Activated CD4-positive, alpha-beta T cell treated with anti-CD3 and anti-CD28 coated beads, Interleukin-2, amount 50 U/mL, for 1 hour (primary cell): ENCODE results near the gene TTF2.
"Not testable (repeated sequence)": the region's sequence is repeated elsewhere in the genome, so short reads cannot be mapped to it uniquely, and the experiment has no call there.

ENCODE experiments used
- DNase-seq: peaks from one replicate; pipeline ENCODE4 v3.0.0-alpha.2; 2020

Gene TTF2

GRCh38 chr1:117094841-117095604 lies 34.9 kb downstream of the TTF2 start:
- no peak for DNase-seq

- DNase-seq, result no peak
These were observed 36.9 kb downstream of the TTF2 start for GRCh38 chr1:117096951-117097408.

- no peak for DNase-seq
These were observed 37.3 kb downstream of the TTF2 start for GRCh38 chr1:117097443-117097842.

GRCh38 chr1:117098287-117098890 lies 38.3 kb downstream of the TTF2 start:
- no peak for DNase-seq

DNA sequence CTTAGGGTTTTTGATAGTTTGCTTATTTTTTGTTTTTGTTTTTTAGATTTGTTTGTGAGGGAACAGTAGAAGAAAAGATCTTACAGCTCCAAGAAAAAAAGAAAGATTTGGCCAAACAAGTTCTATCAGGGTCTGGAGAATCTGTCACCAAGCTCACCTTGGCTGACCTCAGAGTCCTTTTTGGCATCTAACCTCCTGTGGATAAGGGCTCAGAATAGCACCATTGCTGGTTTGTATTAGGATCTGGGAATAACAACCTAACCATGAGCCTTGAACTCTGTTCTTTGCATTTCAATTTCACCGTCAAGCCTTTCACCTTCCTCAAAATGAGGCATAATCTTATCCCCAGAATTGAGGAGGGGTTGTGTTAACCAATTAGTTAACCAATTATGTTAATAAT lies 41.2 kb downstream of the TTF2 start:
- DNase-seq, result no peak

GRCh38 chr1:117101858-117102257 lies 41.7 kb downstream of the TTF2 start:
- DNase-seq, result not testable (repeated sequence)

- no peak for DNase-seq
These were observed 44.9 kb downstream of the TTF2 start for GRCh38 chr1:117104986-117105385.

DNA sequence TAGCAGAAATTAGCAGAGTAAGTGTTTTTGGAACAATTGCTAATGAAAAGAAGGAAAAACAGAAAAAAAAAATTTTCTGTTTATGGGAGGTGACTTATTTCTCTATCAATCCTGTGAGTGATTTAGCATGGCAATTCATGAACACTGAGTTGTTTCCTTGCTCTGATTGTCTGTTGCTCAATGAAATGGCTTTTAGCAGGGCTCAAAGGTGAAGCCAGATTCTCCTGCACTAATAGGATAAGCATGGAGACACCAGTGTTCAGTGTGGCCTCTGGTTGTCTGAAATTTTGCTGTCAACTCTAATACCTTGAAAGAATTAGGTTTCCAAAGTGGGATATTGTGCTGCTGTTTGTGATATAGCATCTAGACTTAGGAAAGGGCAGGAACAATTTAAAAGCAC lies 45.6 kb downstream of the TTF2 start:
- no peak for DNase-seq

DNA sequence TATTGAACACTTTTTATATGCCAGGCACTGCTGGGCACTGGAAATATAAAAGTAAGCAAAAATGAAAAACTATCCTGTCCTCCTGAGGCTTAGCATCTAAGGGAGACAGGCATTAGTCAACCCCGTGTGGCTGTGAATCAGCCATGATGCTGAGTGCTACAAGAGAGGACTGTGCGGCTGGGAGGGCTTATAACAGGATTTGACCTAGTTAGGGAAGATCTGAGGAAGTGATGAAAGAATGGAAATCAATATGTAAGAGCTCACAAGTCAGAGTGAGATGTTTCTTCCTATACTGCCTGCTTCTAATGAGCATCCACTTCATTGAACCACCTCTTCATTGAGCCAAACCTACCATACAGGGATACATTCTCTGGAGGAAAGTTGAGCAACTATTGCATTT lies 46.4 kb downstream of the TTF2 start:
- DNase-seq, result no peak

DNA sequence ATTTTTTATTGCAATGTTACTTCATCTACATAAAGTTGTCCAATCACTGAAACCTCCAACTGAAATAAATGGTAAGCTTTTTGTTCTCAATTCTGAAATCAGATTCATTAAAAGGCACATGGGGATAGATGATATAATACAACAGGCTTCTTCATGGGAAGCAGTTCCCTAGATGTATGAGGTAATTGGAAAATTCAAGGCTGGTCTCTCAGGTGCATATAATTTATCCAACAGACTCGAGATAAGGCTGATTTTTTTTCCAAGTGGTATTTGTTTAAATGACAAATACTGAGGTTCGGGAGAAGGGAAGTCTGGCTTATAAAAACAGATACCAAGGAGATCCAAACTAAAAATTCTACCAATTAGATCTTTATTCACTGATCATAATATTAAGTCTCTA lies 47.2 kb downstream of the TTF2 start:
- no peak for DNase-seq

- DNase-seq, result no peak
These were observed 50.6 kb downstream of the TTF2 start for GRCh38 chr1:117110774-117111173.

GRCh38 chr1:117112047-117112717 lies 52.1 kb downstream of the TTF2 start:
- DNase-seq, result no peak

- DNase-seq, result no peak
These were observed 53.1 kb downstream of the TTF2 start for GRCh38 chr1:117113199-117113598.

DNA sequence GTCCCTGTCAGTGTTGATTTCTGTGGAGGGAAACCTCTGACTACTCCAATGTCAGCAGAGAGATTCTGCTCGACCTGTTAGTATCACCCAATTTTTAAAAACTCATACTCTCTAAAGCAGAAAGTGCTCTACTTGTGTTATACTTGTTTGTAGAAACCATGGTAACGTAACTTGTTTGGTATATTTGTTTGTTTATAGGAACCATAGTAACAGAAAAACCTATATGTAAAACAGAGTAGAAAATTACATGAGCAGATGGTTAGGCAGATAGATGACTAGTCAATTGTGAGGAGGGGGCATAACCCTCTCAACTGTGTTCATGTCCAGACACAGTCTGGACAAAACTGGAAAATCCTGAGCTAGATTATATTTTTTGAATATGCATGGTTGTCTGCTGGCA lies 54.8 kb downstream of the TTF2 start:
- no peak for DNase-seq

GRCh38 chr1:117116090-117116783 lies 56.1 kb downstream of the TTF2 start:
- no peak for DNase-seq

DNA sequence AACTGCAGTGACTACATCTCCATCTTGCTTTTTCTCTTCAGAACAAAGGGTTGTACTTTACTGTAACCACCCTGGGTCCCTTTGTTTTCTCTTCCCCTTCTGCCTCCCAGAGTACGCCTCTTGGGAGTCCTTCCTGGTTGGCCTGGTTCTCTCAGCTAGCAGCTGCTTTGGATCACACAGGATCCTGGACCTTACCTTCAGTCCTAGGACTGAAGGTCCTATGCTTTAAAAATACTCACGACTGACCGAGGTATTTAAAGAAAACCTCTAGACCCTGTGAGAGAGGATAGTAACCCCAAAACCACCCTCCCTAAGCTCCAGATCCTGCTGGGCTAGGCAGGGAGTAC lies 56.6 kb downstream of the TTF2 start:
- no peak for DNase-seq

GRCh38 chr1:117117697-117118096 lies 57.6 kb downstream of the TTF2 start:
- DNase-seq, result no peak

DNA sequence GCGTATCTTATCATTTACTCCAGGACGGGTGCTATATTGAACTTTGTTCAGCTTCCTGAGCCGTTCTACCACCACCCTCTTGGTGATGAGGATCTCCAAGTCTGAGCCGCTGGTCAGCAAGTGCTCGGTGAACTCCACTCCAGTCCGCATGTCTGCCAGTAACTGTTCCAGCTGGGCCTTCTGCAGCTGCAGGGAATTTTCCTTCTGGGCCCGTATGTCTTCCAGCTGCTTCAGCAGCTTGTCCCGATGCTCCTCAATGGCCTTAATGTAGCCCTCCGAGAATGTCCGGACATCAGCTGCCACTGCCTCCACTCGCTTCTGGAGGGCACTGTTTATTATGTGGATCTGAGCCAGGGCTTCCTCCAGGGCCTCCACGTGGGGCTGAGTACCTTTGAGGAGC lies 58.0 kb downstream of the TTF2 start:
- no peak for DNase-seq

- not testable (repeated sequence) for DNase-seq
These were observed 59.0 kb downstream of the TTF2 start for GRCh38 chr1:117119144-117119543.

DNA sequence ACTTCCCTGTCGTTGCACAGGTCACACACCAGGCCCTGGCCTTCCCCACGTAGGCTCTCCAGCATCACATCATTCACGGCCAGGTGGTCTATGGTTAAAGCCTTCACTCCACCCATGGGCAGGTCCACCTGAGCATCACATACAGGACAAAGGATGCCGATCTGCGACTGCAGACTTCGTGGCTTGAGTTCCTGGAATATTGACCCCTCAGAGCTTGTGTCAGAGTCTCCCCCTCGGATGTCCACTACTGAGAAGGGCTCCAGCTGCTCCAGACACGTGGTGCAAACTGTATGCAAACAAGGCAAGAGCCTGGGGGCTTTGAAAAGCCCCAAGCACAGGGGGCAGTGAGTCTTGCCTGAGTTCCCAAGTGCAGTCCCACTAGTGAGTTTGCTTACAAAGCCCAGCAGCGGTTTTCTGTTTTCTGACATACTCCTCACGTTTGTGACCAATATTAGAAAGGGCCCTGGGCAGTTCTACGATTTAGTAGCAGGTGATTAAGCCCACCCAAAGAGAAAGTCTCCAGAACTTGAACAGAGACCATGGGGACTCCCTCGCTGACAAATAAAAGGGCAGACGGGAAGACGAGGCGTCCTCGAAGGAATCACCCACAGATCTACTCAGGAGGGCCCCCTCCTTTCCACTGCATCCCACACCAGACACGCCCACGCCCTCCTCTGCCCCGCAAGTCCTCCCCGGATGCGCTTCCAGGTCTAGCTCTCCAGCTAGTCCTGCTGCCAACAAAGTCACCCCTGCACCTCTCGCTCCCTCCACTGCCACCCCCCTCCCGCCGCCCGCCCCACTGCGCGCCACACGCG lies 60.9 kb downstream of the TTF2 start:
- no peak for DNase-seq

DNA sequence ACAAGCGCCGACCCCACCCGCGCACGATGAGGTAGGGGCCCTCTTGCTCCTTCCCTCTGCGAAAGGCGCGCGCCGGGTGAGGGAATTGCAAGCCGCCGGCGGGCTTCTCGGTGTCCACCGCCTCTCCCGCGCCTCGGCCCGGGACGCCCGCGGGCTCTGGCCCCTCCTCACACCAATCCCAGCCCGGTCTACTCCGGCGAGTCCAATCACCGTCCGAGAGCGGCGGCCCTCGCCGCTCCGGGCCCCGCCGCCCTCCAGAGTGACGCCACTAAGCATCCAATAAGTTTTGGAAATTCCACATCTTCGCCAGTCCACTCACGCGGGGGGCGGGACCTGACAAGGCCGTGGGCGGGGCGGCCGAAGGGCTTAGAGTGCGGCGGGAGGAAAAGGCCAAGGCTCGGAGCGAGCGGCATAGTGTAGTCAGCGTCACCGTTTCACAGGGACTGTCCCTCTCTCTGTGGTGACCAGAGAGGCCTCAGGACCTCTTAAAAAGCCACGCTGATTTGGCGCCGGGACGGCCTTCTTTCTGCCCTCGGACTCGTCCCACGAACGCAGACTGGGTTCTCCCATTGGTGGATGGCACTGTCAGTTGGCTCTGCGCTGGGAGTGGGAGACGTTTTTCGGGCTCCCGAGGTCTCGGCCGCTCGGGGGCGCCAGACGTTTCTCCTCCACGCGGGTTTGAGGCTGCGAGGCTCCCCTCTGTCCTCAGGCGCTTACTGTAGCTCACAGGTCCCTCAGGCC lies 61.6 kb downstream of the TTF2 start, which contains the start of gene TRIM45:
Gene TRIM45 (minus strand): TSS at position 161 of the 741 bp plus-strand sequence. CDS start 548 bp downstream, outside the sequence.
- DNase-seq, result peak; percentile 81
